IMR-90 (cell line): Measurements from ENCODE around the gene ADAMTS20. TPM values are rescaled to one million over a fixed set of nuclear protein-coding genes. Genes with fewer than 3 reads are reported as not detected.

Source experiments
- ATAC-seq: fragments of 200-7000 bp; cut with Tn5 transposase; 2 replicates; pipeline ENCODE4 v1.9.1; 2020; ENCODE audit warnings: low read depth, mild to moderate bottlenecking, moderate library complexity
- BruUV-seq: library from RNA; stranded (reverse); fragments of 400-500 nt; replicated peaks from 2 replicates; lab custom pipeline; 2021; lab: Mats Ljungman, UMichigan
- CTCF ChIA-PET: fragments of 300-600 bp; formaldehyde crosslinking; extraction: SDS; loops from one replicate; lab custom pipeline; 2021; ENCODE audit warnings: antibody characterized with exemption; lab: Yijun Ruan, JAX
- POLR2A ChIA-PET: fragments of 300-600 bp; sonication (Branson Sonifier 250); formaldehyde crosslinking; loops from one replicate; lab custom pipeline; 2022; ENCODE audit warnings: antibody characterized with exemption; ENCODE audit not compliant: unreplicated experiment; lab: Charles Lee
- DNase-seq: peaks from one replicate; pipeline ENCODE4 v3.0.0; 2013
- H2AFZ ChIP-seq: replicated peaks from 2 replicates; pipeline ENCODE3; 2013; ENCODE audit warnings: low read length, mild to moderate bottlenecking; ENCODE audit not compliant: poor library complexity
- H2AK5ac ChIP-seq: 2 replicates; pipeline ENCODE4 v1.6.1; 2013; ENCODE audit warnings: low read depth, low read length, inconsistent platforms
- H2AK9ac ChIP-seq: replicated peaks from 2 replicates; pipeline ENCODE3; 2013; ENCODE audit warnings: mild to moderate bottlenecking, low read depth, low read length, moderate library complexity; ENCODE audit not compliant: poor library complexity
- H2BK120ac ChIP-seq: 2 replicates; pipeline ENCODE4 v1.6.1; 2013; ENCODE audit warnings: low read depth, low read length, inconsistent platforms
- H2BK15ac ChIP-seq: 3 replicates; pipeline ENCODE4 v1.6.1; 2013; ENCODE audit warnings: low read depth, low read length, inconsistent platforms
- H2BK20ac ChIP-seq: 2 replicates; pipeline ENCODE4 v1.6.1; 2013; ENCODE audit warnings: low read depth, mild to moderate bottlenecking, inconsistent platforms, low read length, moderate library complexity
- H2BK5ac ChIP-seq: 2 replicates; pipeline ENCODE4 v1.6.1; 2013; ENCODE audit warnings: mild to moderate bottlenecking, low read depth, low read length, inconsistent platforms; ENCODE audit not compliant: poor library complexity, severe bottlenecking
- H3K14ac ChIP-seq: replicated peaks from 2 replicates; pipeline ENCODE4 v1.6.1; 2013; ENCODE audit warnings: low read depth, low read length, inconsistent platforms
- H3K18ac ChIP-seq: 2 replicates; pipeline ENCODE4 v1.6.1; 2013; ENCODE audit warnings: low read depth, low read length, control low read depth
- H3K23ac ChIP-seq: 2 replicates; pipeline ENCODE4 v1.6.1; 2013; ENCODE audit warnings: low read depth, low read length, inconsistent platforms
- H3K27ac ChIP-seq: 2 replicates; pipeline ENCODE4 v1.5.1; 2013; ENCODE audit warnings: mild to moderate bottlenecking, control low read depth, low read length; ENCODE audit not compliant: insufficient read depth
- H3K27me3 ChIP-seq: 2 replicates; pipeline ENCODE4 v1.6.1; 2013; ENCODE audit warnings: low read length; ENCODE audit not compliant: control insufficient read depth, insufficient read depth
- H3K36me3 ChIP-seq: 2 replicates; pipeline ENCODE4 v1.6.1; 2013; ENCODE audit warnings: low read length, mixed read lengths; ENCODE audit not compliant: control insufficient read depth, insufficient read depth
- H3K4ac ChIP-seq: 2 replicates; pipeline ENCODE4 v1.6.1; 2013; ENCODE audit warnings: low read depth, low read length, inconsistent platforms
- H3K4me1 ChIP-seq: 2 replicates; pipeline ENCODE4 v1.6.1; 2013; ENCODE audit warnings: low read length, mixed read lengths; ENCODE audit not compliant: control insufficient read depth, insufficient read depth
- H3K4me2 ChIP-seq: 2 replicates; pipeline ENCODE4 v1.6.1; 2013; ENCODE audit warnings: low read depth, mild to moderate bottlenecking, control low read depth, low read length, moderate library complexity
- H3K4me3 ChIP-seq: 2 replicates; pipeline ENCODE4 v1.5.1; 2013; ENCODE audit warnings: low read depth, mild to moderate bottlenecking, control low read depth, low read length, moderate library complexity; ENCODE audit not compliant: insufficient read depth
- H3K56ac ChIP-seq: 2 replicates; pipeline ENCODE4 v1.6.1; 2013; ENCODE audit warnings: low read length, inconsistent platforms; ENCODE audit not compliant: insufficient read depth; ENCODE audit errors: extremely low read depth
- H3K79me1 ChIP-seq, 2 experiments: 2 replicates each; pipeline ENCODE4 v1.6.1; 2013; ENCODE audit warnings: low read length in 2 of 2, inconsistent platforms in 1 of 2, low read depth in 1 of 2
- H3K9ac ChIP-seq: 2 replicates; pipeline ENCODE4 v1.6.1; 2013; ENCODE audit warnings: low read depth, low read length, control low read depth
- H3K9me1 ChIP-seq: 2 replicates; pipeline ENCODE4 v1.6.1; 2013; ENCODE audit warnings: low read length, inconsistent platforms; ENCODE audit not compliant: insufficient read depth
- H3K9me3 ChIP-seq: 2 replicates; pipeline ENCODE4 v1.6.1; 2013; ENCODE audit warnings: low read length; ENCODE audit not compliant: control insufficient read depth, insufficient read depth
- H4K20me1 ChIP-seq: 2 replicates; pipeline ENCODE4 v1.6.1; 2013; ENCODE audit warnings: low read length, inconsistent platforms; ENCODE audit not compliant: insufficient read depth
- H4K5ac ChIP-seq: 2 replicates; pipeline ENCODE4 v1.6.1; 2013; ENCODE audit warnings: mild to moderate bottlenecking, low read depth, low read length, control low read depth
- H4K8ac ChIP-seq, 2 experiments: 2 replicates each; pipeline ENCODE4 v1.6.1; 2013; ENCODE audit warnings: low read depth in 2 of 2, low read length in 2 of 2, control low read depth in 1 of 2, inconsistent platforms in 1 of 2
- H4K91ac ChIP-seq: 2 replicates; pipeline ENCODE4 v1.6.1; 2013; ENCODE audit warnings: low read depth, low read length, inconsistent platforms; ENCODE audit not compliant: insufficient read depth
- BHLHE40 ChIP-seq: fragments of 150-350 bp; IDR thresholded peaks from 2 replicates; pipeline ENCODE4 v1.6.1; 2016; ENCODE audit warnings: mild to moderate bottlenecking, low read depth, low read length
- CEBPB ChIP-seq: IDR thresholded peaks from 2 replicates; pipeline ENCODE4 v1.6.1; 2012; ENCODE audit warnings: low read depth, low read length, improper control_type of control experiment
- CHD1 ChIP-seq: IDR thresholded peaks from 2 replicates; pipeline ENCODE4 v1.6.1; 2012; ENCODE audit warnings: low read depth, low read length, improper control_type of control experiment
- CTCF ChIP-seq: conservative IDR thresholded peaks from 2 replicates; pipeline ENCODE4 v1.5.1; 2012; ENCODE audit warnings: mild to moderate bottlenecking, low read depth, low read length, improper control_type of control experiment
- ELK1 ChIP-seq: fragments of 150-350 bp; IDR thresholded peaks from 2 replicates; pipeline ENCODE4 v1.6.1; 2016; ENCODE audit warnings: low read depth, mild to moderate bottlenecking, low read length, moderate library complexity, borderline replicate concordance
- FOS ChIP-seq: fragments of 150-350 bp; IDR thresholded peaks from 2 replicates; pipeline ENCODE4 v1.6.1; 2016; ENCODE audit warnings: low read depth, low read length
- MAFK ChIP-seq: IDR thresholded peaks from 2 replicates; pipeline ENCODE4 v1.6.1; 2012; ENCODE audit warnings: low read depth, low read length, improper control_type of control experiment
- MAZ ChIP-seq: IDR thresholded peaks from 2 replicates; pipeline ENCODE4 v1.6.1; 2012; ENCODE audit warnings: low read depth, mild to moderate bottlenecking, low read length, improper control_type of control experiment, moderate library complexity, borderline replicate concordance
- MXI1 ChIP-seq: IDR thresholded peaks from 2 replicates; pipeline ENCODE4 v1.6.1; 2012; ENCODE audit warnings: low read depth, mild to moderate bottlenecking, low read length, moderate library complexity, borderline replicate concordance
- NFE2L2 ChIP-seq: fragments of 150-350 bp; IDR thresholded peaks from 2 replicates; pipeline ENCODE4 v1.6.1; 2016; ENCODE audit warnings: low read depth, mild to moderate bottlenecking, low read length
- POLR2A ChIP-seq: IDR thresholded peaks from 2 replicates; pipeline ENCODE4 v1.6.1; 2012; ENCODE audit warnings: mild to moderate bottlenecking, low read depth, low read length
- RAD21 ChIP-seq: IDR thresholded peaks from 2 replicates; pipeline ENCODE4 v1.6.1; 2012; ENCODE audit warnings: low read length, improper control_type of control experiment
- RCOR1 ChIP-seq: IDR thresholded peaks from 2 replicates; pipeline ENCODE4 v1.6.1; 2012; ENCODE audit warnings: mild to moderate bottlenecking, low read length, improper control_type of control experiment; ENCODE audit not compliant: insufficient replicate concordance
- RFX5 ChIP-seq: IDR thresholded peaks from 2 replicates; pipeline ENCODE4 v1.8.0; 2012; ENCODE audit warnings: low read depth, mild to moderate bottlenecking, low read length, moderate library complexity
- SMC3 ChIP-seq: fragments of 150-350 bp; IDR thresholded peaks from 2 replicates; pipeline ENCODE4 v1.6.1; 2016; ENCODE audit warnings: low read depth, mild to moderate bottlenecking, antibody characterized with exemption, low read length, moderate library complexity
- WGBS, 2 experiments: methylation state at CpG; one replicate each; pipeline versions ENCODE4 v1.1.5 to v1.1.7; 2013; ENCODE audit warnings: missing lambda C conversion rate in 2 of 2; ENCODE audit not compliant: insufficient read length in 1 of 2; ENCODE audit errors: extremely low coverage in 2 of 2; 5-methylcytosine and 5-hydroxymethylcytosine counted together
- dilution Hi-C: fragments of 300-500 bp; cut with HindIII; formaldehyde crosslinking; loops from one replicate; pipeline ENCODE4 v1.14.3; 2018; ENCODE audit warnings: low sequenced_read_pairs; ENCODE audit not compliant: unreplicated experiment
- in situ Hi-C: fragments of 300-500 bp; cut with MboI; formaldehyde crosslinking; loops from 3 replicates; pipeline ENCODE4 v1.14.3; 2019; ENCODE audit warnings: low sequenced_read_pairs, inconsistent platforms, mixed read lengths
- intact Hi-C: fragments of 100-400 bp; cut with micrococcal nuclease; formaldehyde crosslinking; loops from 2 replicates; pipeline ENCODE4 v1.10.0; 2022
- polyA plus RNA-seq, 3 experiments: library from polyadenylated mRNA; depleted of rRNA; stranded (reverse); fragments of >200 nt; gene quantifications; 2 replicates each; pipeline ENCODE4 v1.2.3, GENCODE V29; 2012; ENCODE audit warnings: low replicate concordance in 1 of 3
- total RNA-seq: library from RNA; depleted of rRNA; stranded (reverse); fragments of >200 nt; gene quantifications from 2 replicates; pipeline ENCODE4 v1.2.3, GENCODE V29; 2012

The ADAMTS20 gene
- total and polyA plus RNA-seq, 2 of the 4 experiments (the other 2 are of a cell fraction), result not detected

- in situ Hi-C loops (no loop called here), intact Hi-C loops (no loop called here), dilution Hi-C loops (no loop called here)
- H3K79me1 ChIP-seq, result no peaks in the 10 kb centered on the region
- ATAC-seq (no peak), DNase-seq (no peak)
- no peak overlapping the region for H3K27ac ChIP-seq
- H2BK120ac ChIP-seq, result no peak overlapping the region
- H3K4me3 ChIP-seq, result no peak overlapping the region
- no peak overlapping the region for H4K5ac ChIP-seq
- no peaks in the 10 kb centered on the region for H3K9me1 ChIP-seq
- H3K18ac ChIP-seq, result no peak overlapping the region
- no peak overlapping the region for H2BK5ac ChIP-seq
- 50% methylated on average over 1 of the region's 3 CpGs; no CpG with 5 or more reads in 1 of the 2 experiments for WGBS, 2 experiments
- BruUV-seq, result no TSS peak
- H3K14ac ChIP-seq, result no peak overlapping the region
- POLR2A ChIA-PET, result no interaction called here
- H3K4me1 ChIP-seq, result no peaks in the 10 kb centered on the region
- H4K20me1 ChIP-seq, result no peaks in the 10 kb centered on the region
- no peak overlapping the region for H3K23ac ChIP-seq
- no peak overlapping the region for H2BK15ac ChIP-seq
- H3K4ac ChIP-seq, result no peak overlapping the region
- no peak overlapping the region for H2AK5ac ChIP-seq
- H2AFZ ChIP-seq, result no peak overlapping the region
- no peak overlapping the region for H4K8ac ChIP-seq
- H3K56ac ChIP-seq, result no peak overlapping the region
- no peak overlapping the region for H3K4me2 ChIP-seq
- CTCF ChIA-PET, result no interaction called here
- no peaks in the 10 kb centered on the region for H3K36me3 ChIP-seq
- no peaks in the 10 kb centered on the region for H3K27me3 ChIP-seq
- H2BK20ac ChIP-seq, result no peak overlapping the region
- no peak overlapping the region for H2AK9ac ChIP-seq
- H3K9ac ChIP-seq, result no peak overlapping the region
- no peaks in the 10 kb centered on the region for H3K9me3 ChIP-seq
- no peak overlapping the region for H4K91ac ChIP-seq
- TF ChIP-seq CTCF (no peak), BHLHE40 (no peak), POLR2A (no peak), MAFK (no peak), ELK1 (no peak), RAD21 (no peak), SMC3 (no peak), RFX5 (no peak), CEBPB (no peak), RCOR1 (no peak), FOS (no peak), NFE2L2 (no peak), MXI1 (no peak), CHD1 (no peak), MAZ (no peak)
Measured at GRCh38 chr12:43544703-43545102, 7.3 kb downstream of the ADAMTS20 start.
